HG03108 (cell line): ENCODE results near the gene SDCCAG8.

Source experiments
- ATAC-seq: cut with Tn5 transposase; IDR thresholded peaks from one replicate; pipeline ENCODE4 v1.9.1; 2021; ENCODE audit warnings: moderate library complexity; ENCODE audit not compliant: unreplicated experiment

Gene SDCCAG8

GRCh38 chr1:243529512-243529911 lies 273.7 kb downstream of the SDCCAG8 start:
- ATAC-seq: no peak

GRCh38 chr1:243535014-243535413 lies 279.2 kb downstream of the SDCCAG8 start:
- no peak for ATAC-seq

DNA sequence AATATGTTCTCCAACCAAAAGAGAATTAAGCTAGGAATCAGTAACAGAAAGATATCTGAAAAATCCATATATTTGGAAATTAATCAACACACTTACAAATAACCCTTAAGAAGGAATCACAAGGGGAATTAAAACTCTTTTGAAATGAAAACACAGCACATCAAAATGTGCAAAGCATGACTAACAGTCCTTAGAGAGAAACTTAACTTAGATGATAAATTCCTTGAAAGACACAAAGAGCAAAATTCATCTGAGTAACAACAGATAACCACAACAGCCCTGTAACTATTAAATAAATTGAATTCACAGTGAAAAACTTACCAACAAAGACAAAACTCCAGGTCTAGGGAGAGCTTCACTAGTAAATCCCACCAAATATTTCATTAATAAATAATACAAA lies 283.8 kb downstream of the SDCCAG8 start:
- no peak for ATAC-seq

DNA sequence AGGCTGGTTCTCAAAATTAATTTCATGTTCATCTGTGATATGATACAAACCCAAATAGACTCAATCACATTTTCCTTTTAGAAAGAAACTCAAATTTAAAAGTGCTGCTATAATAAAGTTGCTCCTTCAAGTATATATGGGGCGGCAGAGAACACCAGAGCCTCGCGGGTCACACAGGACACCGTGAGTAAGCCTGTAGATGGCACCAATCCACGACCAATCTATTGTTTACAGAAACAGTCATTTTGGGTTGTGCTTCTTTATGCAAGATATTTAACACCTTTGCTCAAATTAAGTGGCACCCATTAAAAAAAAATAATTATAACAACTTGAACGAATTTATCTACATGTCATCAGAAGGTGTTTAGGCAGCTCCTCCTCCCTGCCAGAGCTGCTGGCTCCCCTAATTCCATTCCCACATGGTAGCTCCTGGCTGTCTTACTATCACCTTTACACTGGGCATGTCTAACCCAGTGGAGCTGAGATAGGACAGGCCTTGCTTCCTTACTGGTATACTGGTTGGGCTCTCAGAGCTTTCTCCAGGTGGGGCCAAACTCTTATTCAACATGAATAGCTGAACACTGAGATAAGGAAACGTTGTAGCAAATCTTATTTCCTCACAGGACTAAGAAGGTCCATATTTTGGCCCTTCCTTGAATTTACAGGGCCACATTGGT lies 287.0 kb downstream of the SDCCAG8 start:
- ATAC-seq: no peak

GRCh38 chr1:243543501-243543900 lies 287.7 kb downstream of the SDCCAG8 start:
- no peak for ATAC-seq

GRCh38 chr1:243546457-243546856 lies 290.6 kb downstream of the SDCCAG8 start:
- ATAC-seq: no peak

DNA sequence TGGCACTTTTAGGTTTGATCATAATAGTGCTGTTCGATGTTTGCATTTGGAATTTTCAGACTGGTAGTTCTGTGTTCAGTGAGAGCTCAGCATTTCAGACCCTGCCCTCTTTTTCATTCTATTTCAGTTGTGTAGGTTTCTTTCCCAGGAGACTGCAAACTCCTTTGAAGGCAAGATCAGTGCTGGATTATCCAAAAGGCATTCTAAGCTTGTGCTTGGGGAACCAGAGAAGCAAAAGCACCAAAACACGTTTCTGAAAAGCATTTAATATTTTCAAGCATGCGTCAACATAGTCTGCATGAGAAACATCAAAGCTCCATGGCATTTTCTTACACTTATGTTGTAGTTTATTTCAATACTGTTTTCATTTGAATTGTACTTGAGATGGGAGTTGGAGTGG lies 292.1 kb downstream of the SDCCAG8 start:
- ATAC-seq: no peak

- ATAC-seq: no peak
Measured at GRCh38 chr1:243548516-243548915, 292.7 kb downstream of the SDCCAG8 start.

DNA sequence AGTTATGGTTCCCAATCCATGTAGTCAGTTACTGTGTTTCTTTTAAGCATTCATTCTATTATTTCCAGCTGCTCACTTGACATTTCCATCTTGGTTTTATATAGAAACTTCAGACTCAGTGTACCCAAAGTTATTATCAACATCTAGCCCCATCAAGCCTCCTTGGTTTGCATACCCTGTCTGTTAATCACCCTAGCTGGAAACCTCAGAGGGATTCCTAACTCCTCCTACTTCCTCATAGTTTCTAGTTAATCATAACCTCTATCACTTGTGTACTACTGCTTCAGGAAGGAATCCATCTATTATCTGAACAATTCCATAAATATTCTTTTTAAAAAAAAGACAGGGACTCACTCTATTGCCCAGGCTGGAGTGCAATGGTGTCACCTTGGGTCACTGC lies 293.3 kb downstream of the SDCCAG8 start:
- no peak for ATAC-seq
